Parathyroid adenoma (tissue), 2 donors: ENCODE measurements around the gene DHX40.
A peak's percentile ranks its signal among the peaks of the same experiment; 100 is the strongest.

Experiments used
- H2AFZ ChIP-seq: fragments of 300-600 bp; sonication (generic); one replicate; pipeline ENCODE4 v1.7.0; 2017; ENCODE audit warnings: antibody characterized with exemption, mild to moderate bottlenecking
- H3K27ac ChIP-seq: fragments of 300-600 bp; sonication (generic); one replicate; pipeline ENCODE4 v1.7.0; 2017
- H3K27me3 ChIP-seq: fragments of 300-600 bp; sonication (generic); one replicate; pipeline ENCODE4 v1.7.0; 2017; ENCODE audit warnings: low read length; ENCODE audit not compliant: control insufficient read depth, insufficient read depth
- H3K36me3 ChIP-seq: fragments of 300-600 bp; sonication (generic); one replicate; pipeline ENCODE4 v1.7.0; 2017; ENCODE audit warnings: low read length; ENCODE audit not compliant: control insufficient read depth, insufficient read depth
- H3K4me1 ChIP-seq: fragments of 300-600 bp; sonication (generic); one replicate; pipeline ENCODE4 v1.7.0; 2017; ENCODE audit warnings: control low read depth
- H3K4me2 ChIP-seq: fragments of 300-600 bp; sonication (generic); one replicate; pipeline ENCODE4 v1.7.0; 2017; ENCODE audit warnings: low read length
- H3K4me3 ChIP-seq: fragments of 300-600 bp; sonication (generic); one replicate; pipeline ENCODE4 v1.7.0; 2017; ENCODE audit warnings: low read depth, low read length
- H3K79me2 ChIP-seq: fragments of 300-600 bp; sonication (generic); one replicate; pipeline ENCODE4 v1.7.0; 2017; ENCODE audit warnings: control low read depth
- H3K9ac ChIP-seq: fragments of 300-600 bp; sonication (generic); one replicate; pipeline ENCODE4 v1.7.0; 2017; ENCODE audit warnings: mild to moderate bottlenecking
- H3K9me3 ChIP-seq: fragments of 300-600 bp; sonication (generic); one replicate; pipeline ENCODE4 v1.7.0; 2017; ENCODE audit warnings: low read length; ENCODE audit not compliant: control insufficient read depth
- CTCF ChIP-seq: fragments of 300-600 bp; sonication (generic); IDR thresholded peaks from one replicate; pipeline ENCODE4 v1.7.0; 2017; ENCODE audit warnings: antibody characterized with exemption, mild to moderate bottlenecking
- donor health status: primary hyperparathyroidism.

Gene DHX40

GRCh38 chr17:59623151-59623550 is 57.7 kb downstream of the DHX40 start:
- no peak overlapping the region for H3K27ac ChIP-seq
- H3K4me2 ChIP-seq = no peak overlapping the region
- H3K9me3 ChIP-seq = no peaks in the 10 kb centered on the region
- H3K36me3 ChIP-seq = no peaks in the 10 kb centered on the region
- TF ChIP-seq CTCF = no peak
- no peak overlapping the region for H3K4me3 ChIP-seq
- H2AFZ ChIP-seq = no peak overlapping the region
- peaks cover 55% of the 10 kb centered on the region for H3K79me2 ChIP-seq
- H3K4me1 ChIP-seq = peaks cover 17% of the 10 kb centered on the region
- no peaks in the 10 kb centered on the region for H3K27me3 ChIP-seq
- H3K9ac ChIP-seq = no peak overlapping the region

GRCh38 chr17:59626756-59627155 is 61.3 kb downstream of the DHX40 start:
- Histone ChIP-seq H3K4me1 (peaks cover 17% of the 10 kb centered on the region), H3K27ac (no peak overlapping the region), H3K4me3 (no peak overlapping the region), H3K79me2 (peaks cover 76% of the 10 kb centered on the region), H2AFZ (no peak overlapping the region), H3K36me3 (no peaks in the 10 kb centered on the region), H3K4me2 (peak overlapping the region; percentile 1), H3K9me3 (no peaks in the 10 kb centered on the region), H3K27me3 (no peaks in the 10 kb centered on the region), H3K9ac (no peak overlapping the region)
- no peak for TF ChIP-seq CTCF

- H3K4me3 ChIP-seq = no peak overlapping the region
- no peak overlapping the region for H3K27ac ChIP-seq
Observed at GRCh38 chr17:59627274-59627673, 61.9 kb downstream of the DHX40 start.

GRCh38 chr17:59627770-59628171 is 62.4 kb downstream of the DHX40 start:
- H3K9me3 ChIP-seq = no peaks in the 10 kb centered on the region
- H3K9ac ChIP-seq = no peak overlapping the region
- H3K4me1 ChIP-seq = peaks cover 13% of the 10 kb centered on the region

More at GRCh38 chr17:59627274-59627673, 61.9 kb downstream of the DHX40 start:
- Histone ChIP-seq H2AFZ (no peak overlapping the region), H3K4me2 (no peak overlapping the region), H3K9me3 (no peaks in the 10 kb centered on the region), H3K36me3 (no peaks in the 10 kb centered on the region), H3K9ac (no peak overlapping the region), H3K4me1 (peaks cover 17% of the 10 kb centered on the region), H3K79me2 (peaks cover 73% of the 10 kb centered on the region), H3K27me3 (no peaks in the 10 kb centered on the region)
- no peak for TF ChIP-seq CTCF

More at GRCh38 chr17:59627770-59628171, 62.4 kb downstream of the DHX40 start:
- H3K27ac ChIP-seq = no peak overlapping the region
- H3K79me2 ChIP-seq = peaks cover 70% of the 10 kb centered on the region
- no peak overlapping the region for H3K4me3 ChIP-seq
- no peak for TF ChIP-seq CTCF
- no peaks in the 10 kb centered on the region for H3K27me3 ChIP-seq
- no peaks in the 10 kb centered on the region for H3K36me3 ChIP-seq
- H2AFZ ChIP-seq = no peak overlapping the region
- H3K4me2 ChIP-seq = no peak overlapping the region
